ENCODE data around the gene AJM1. TPM values are rescaled to one million over a fixed set of nuclear protein-coding genes. Genes with fewer than 3 reads are reported as not detected.
"Not testable (repeated sequence)": the region's sequence is repeated elsewhere in the genome, so short reads cannot be mapped to it uniquely, and the experiment has no call there.

Gene AJM1
- total RNA-seq, 1 donor from 2014 or later = 1.1 TPM

DNA sequence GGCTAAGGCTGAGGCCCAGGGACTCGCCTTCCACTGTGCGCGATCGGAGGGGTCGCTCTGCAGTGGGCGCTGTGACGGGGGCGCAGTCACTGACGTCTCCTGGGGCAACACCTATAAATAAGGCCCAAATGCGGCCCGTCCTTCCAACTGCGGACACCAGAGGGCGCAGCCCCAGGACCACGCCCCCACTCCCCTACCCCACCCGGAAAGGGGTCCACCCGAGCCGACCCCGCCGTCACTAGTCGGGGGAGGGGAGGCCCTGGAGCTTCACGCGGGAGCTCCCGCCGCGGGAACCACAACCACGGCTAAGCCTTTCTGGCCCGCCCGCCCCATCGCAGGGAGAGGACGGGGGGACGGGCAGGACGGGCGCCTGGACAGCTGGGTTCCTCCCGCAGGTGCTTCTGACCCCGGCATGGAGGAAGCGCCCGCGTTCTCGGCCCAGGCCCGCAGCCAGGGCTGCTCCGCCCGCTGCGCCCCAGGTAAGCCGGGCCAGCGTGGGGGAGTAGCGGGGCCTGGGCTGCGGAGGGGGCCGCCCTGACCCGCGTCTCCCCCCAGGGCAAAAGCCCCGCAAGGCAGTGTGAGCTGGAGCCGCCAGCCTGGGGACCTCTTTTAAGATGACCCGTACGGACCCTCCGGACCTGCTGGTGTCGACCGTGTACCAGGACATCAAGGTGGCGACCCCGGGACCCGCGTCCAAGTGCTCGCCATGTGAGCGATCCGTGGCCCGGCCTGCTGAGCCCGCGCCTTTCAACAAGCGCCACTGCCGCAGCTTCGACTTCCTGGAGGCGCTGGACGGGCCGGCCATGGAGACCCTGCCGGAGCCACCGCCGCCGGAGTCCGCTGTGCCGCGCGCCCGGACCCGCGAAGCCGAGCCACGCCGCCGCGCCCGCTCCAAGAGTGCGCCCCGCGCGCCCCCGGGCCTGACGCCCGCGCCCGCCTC lies 1.8 kb downstream of the AJM1 start:
- H3K36me3 ChIP-seq (ENCODE audit: control insufficient read depth, insufficient read depth, low read length); H3K27me3 ChIP-seq (ENCODE audit: control insufficient read depth, insufficient read depth, low read length); DNase-seq (ENCODE audit: low read depth); H3K4me3 ChIP-seq (ENCODE audit: low read depth, low read length); FAIRE-seq: not testable (repeated sequence)
- TF ChIP-seq, protein P1, sequence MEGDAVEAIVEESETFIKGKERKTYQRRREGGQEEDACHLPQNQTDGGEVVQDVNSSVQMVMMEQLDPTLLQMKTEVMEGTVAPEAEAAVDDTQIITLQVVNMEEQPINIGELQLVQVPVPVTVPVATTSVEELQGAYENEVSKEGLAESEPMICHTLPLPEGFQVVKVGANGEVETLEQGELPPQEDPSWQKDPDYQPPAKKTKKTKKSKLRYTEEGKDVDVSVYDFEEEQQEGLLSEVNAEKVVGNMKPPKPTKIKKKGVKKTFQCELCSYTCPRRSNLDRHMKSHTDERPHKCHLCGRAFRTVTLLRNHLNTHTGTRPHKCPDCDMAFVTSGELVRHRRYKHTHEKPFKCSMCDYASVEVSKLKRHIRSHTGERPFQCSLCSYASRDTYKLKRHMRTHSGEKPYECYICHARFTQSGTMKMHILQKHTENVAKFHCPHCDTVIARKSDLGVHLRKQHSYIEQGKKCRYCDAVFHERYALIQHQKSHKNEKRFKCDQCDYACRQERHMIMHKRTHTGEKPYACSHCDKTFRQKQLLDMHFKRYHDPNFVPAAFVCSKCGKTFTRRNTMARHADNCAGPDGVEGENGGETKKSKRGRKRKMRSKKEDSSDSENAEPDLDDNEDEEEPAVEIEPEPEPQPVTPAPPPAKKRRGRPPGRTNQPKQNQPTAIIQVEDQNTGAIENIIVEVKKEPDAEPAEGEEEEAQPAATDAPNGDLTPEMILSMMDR (IDR thresholded peaks at IDR 0.05; ENCODE audit: insufficient read depth, low read length, severe bottlenecking) = peak; percentile 40

DNA sequence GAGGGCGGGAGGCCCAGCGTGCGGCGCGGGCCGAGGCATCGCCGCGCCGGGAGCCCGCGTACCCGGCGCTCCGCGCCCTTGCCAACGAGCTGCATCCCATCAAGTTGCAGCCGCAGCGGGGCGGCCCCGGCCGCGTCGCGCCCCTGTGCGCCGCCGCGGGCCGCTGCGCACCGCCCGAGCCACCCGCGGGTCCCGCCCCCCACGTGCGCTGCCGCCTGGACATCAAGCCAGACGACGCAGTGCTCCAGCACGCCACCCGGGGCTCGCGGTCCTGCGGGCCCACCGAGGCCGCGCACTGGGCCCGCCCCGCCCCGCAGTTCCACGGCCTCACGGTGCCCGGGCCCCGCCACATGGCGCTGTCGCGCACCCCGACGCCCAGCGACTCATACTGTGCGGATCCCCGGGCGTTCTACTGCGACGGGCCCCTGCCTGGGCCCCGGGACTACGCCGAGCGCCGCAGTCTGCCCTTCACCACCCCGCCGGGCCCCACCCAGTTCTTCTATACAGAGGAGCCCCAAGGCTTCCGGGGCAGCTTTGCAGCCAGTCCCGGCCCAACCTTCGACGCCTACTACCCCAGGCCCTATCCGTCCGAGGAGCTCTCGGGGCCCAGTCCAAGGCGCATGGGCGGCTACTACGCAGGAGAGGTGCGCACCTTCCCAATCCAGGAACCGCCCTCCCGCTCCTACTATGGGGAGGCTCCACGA lies 2.6 kb downstream of the AJM1 start:
- no peak overlapping the region for H3K4me3 ChIP-seq (ENCODE audit: low read depth, low read length)
- FAIRE-seq (no peak), DNase-seq (ENCODE audit: low read depth) (no peak)
- peaks cover 7% of the 10 kb centered on the region for H3K27me3 ChIP-seq (ENCODE audit: control insufficient read depth, insufficient read depth, low read length)
- TF ChIP-seq, protein P1 (IDR thresholded peaks at IDR 0.05; ENCODE audit: insufficient read depth, low read length, severe bottlenecking) = no peak
- no peaks in the 10 kb centered on the region for H3K36me3 ChIP-seq (ENCODE audit: control insufficient read depth, insufficient read depth, low read length)

- peaks cover 6% of the 10 kb centered on the region for H3K36me3 ChIP-seq (ENCODE audit: control insufficient read depth, insufficient read depth, low read length)
- peaks cover 7% of the 10 kb centered on the region for H3K27me3 ChIP-seq (ENCODE audit: control insufficient read depth, insufficient read depth, low read length)
- H3K4me3 ChIP-seq (ENCODE audit: low read depth, low read length) = peak overlapping the region; percentile 14
- DNase-seq (ENCODE audit: low read depth) (no peak), FAIRE-seq (no peak)
- TF ChIP-seq, protein P1 (IDR thresholded peaks at IDR 0.05; ENCODE audit: insufficient read depth, low read length, severe bottlenecking) = no peak
Measured at GRCh38 chr9:136845465-136846260, 3.4 kb downstream of the AJM1 start.

- H3K4me3 ChIP-seq (ENCODE audit: low read depth, low read length) = peak overlapping the region; percentile 80
- no peak for DNase-seq (ENCODE audit: low read depth)
Measured at GRCh38 chr9:136846376-136847087, 4.3 kb downstream of the AJM1 start.

More at GRCh38 chr9:136846376-136847087, 4.3 kb downstream of the AJM1 start:
- Histone ChIP-seq H3K36me3 (ENCODE audit: control insufficient read depth, insufficient read depth, low read length) (peaks cover 10% of the 10 kb centered on the region), H3K27me3 (ENCODE audit: control insufficient read depth, insufficient read depth, low read length) (peaks cover 7% of the 10 kb centered on the region)
- no peak for FAIRE-seq
- TF ChIP-seq, protein P1 (IDR thresholded peaks at IDR 0.05; ENCODE audit: insufficient read depth, low read length, severe bottlenecking) = no peak

Measured in bronchial epithelial cell (primary cell).